HUES48 (cell line): Measurements from ENCODE around the gene SPIN1.
A peak's percentile ranks its signal among the peaks of the same experiment; 100 is the strongest.
"Not testable (repeated sequence)": the region's sequence is repeated elsewhere in the genome, so short reads cannot be mapped to it uniquely, and the experiment has no call there.

Experiments used
- H3K27ac ChIP-seq: one replicate; pipeline ENCODE4 v1.7.0; 2013; ENCODE audit warnings: low read depth, low read length, inconsistent platforms
- H3K27me3 ChIP-seq: 2 replicates; pipeline ENCODE4 v1.6.1; 2013; ENCODE audit warnings: mild to moderate bottlenecking, low read length; ENCODE audit not compliant: control insufficient read depth, insufficient read depth
- H3K36me3 ChIP-seq: 2 replicates; pipeline ENCODE4 v1.6.1; 2013; ENCODE audit warnings: low read length; ENCODE audit not compliant: control insufficient read depth, insufficient read depth
- H3K4me1 ChIP-seq: 2 replicates; pipeline ENCODE4 v1.6.1; 2013; ENCODE audit warnings: mild to moderate bottlenecking, low read length; ENCODE audit not compliant: control insufficient read depth, insufficient read depth
- H3K4me3 ChIP-seq: 2 replicates; pipeline ENCODE4 v1.5.1; 2013; ENCODE audit warnings: mild to moderate bottlenecking, low read depth, low read length
- H3K9ac ChIP-seq: 2 replicates; pipeline ENCODE4 v1.6.1; 2013; ENCODE audit warnings: mild to moderate bottlenecking, low read depth, low read length, moderate library complexity
- H3K9me3 ChIP-seq: 2 replicates; pipeline ENCODE4 v1.6.1; 2013; ENCODE audit warnings: low read length; ENCODE audit not compliant: control insufficient read depth, insufficient read depth

The SPIN1 gene

GRCh38 chr9:88364706-88365105 is 23.5 kb upstream of the SPIN1 start:
- H3K36me3 ChIP-seq: no peaks in the 10 kb centered on the region
- H3K9ac ChIP-seq: no peak overlapping the region
- no peaks in the 10 kb centered on the region for H3K27me3 ChIP-seq
- no peak overlapping the region for H3K27ac ChIP-seq
- no peak overlapping the region for H3K4me3 ChIP-seq
- H3K4me1 ChIP-seq: no peaks in the 10 kb centered on the region
- no peaks in the 10 kb centered on the region; the same call in 1 of the 2 replicates for H3K9me3 ChIP-seq

DNA sequence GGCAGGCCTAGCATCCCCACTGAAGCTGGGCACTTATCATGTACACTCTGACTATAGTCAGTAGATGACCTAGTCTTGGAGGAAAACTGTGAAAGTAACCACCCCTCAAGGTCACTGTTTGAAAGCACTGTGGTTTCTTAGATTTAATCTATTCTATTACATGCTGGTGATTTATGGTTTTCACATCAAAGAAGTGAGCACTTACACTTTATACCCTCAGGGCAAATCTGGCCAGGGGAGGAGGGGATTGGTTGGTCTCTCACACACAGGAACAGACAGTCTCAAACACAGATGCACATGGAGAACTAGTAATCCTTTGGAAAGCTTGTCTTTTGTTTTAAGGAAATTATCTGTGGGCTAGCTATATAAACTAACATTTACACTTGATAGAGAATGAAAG is 17.9 kb upstream of the SPIN1 start:
- Histone ChIP-seq H3K4me3 (no peak overlapping the region), H3K4me1 (no peaks in the 10 kb centered on the region), H3K27ac (no peak overlapping the region), H3K36me3 (no peaks in the 10 kb centered on the region), H3K9ac (no peak overlapping the region), H3K9me3 (no peaks in the 10 kb centered on the region; the same call in 1 of the 2 replicates), H3K27me3 (no peaks in the 10 kb centered on the region)

- Histone ChIP-seq H3K27ac (no peak overlapping the region), H3K4me3 (no peak overlapping the region), H3K9me3 (no peaks in the 10 kb centered on the region; the same call in 1 of the 2 replicates), H3K36me3 (no peaks in the 10 kb centered on the region), H3K27me3 (no peaks in the 10 kb centered on the region), H3K4me1 (no peaks in the 10 kb centered on the region), H3K9ac (no peak overlapping the region)
Measured at GRCh38 chr9:88372103-88372654, 16.1 kb upstream of the SPIN1 start.

- Histone ChIP-seq H3K9me3 (no peaks in the 10 kb centered on the region; the same call in 1 of the 2 replicates), H3K9ac (no peak overlapping the region), H3K4me1 (peaks cover 4% of the 10 kb centered on the region), H3K36me3 (no peaks in the 10 kb centered on the region), H3K27me3 (no peaks in the 10 kb centered on the region), H3K4me3 (no peak overlapping the region), H3K27ac (no peak overlapping the region)
Measured at GRCh38 chr9:88373045-88373444, 15.2 kb upstream of the SPIN1 start.

GRCh38 chr9:88378317-88378716 is 9.9 kb upstream of the SPIN1 start:
- Histone ChIP-seq H3K27me3 (no peaks in the 10 kb centered on the region), H3K4me1 (peaks cover 23% of the 10 kb centered on the region)

DNA sequence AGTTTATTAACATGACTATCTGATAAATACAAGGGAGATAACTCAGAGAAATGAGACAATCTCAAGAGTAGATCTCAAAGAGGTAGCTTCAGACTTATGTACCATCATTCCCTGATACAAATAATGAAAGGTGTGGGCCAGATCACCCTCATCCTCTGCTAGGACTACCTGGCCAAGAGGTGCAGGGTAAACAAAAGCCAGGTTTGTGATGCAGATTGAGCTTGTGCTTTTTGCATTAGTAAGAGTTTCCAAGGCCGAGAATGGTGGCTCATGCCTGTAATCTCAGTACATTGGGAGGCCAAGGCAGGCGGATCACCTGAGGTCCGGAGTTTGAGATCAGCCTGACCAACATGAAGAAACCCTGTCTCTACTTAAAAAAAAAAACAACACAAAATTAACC is 8.9 kb upstream of the SPIN1 start:
- 0 out of 2 replicates have a peak overlapping the region, but pooled peaks have one; percentile 0 for H3K9ac ChIP-seq
- no peaks in the 10 kb centered on the region for H3K36me3 ChIP-seq
- H3K9me3 ChIP-seq: no peaks in the 10 kb centered on the region; the same call in 1 of the 2 replicates
- H3K27me3 ChIP-seq: no peaks in the 10 kb centered on the region
- H3K27ac ChIP-seq: peak overlapping the region; percentile 47
- no peak overlapping the region for H3K4me3 ChIP-seq
- H3K4me1 ChIP-seq: peaks cover 23% of the 10 kb centered on the region

More at GRCh38 chr9:88378317-88378716, 9.9 kb upstream of the SPIN1 start:
- no peak overlapping the region for H3K9ac ChIP-seq
- no peak overlapping the region for H3K4me3 ChIP-seq
- H3K36me3 ChIP-seq: no peaks in the 10 kb centered on the region
- no peaks in the 10 kb centered on the region; the same call in 1 of the 2 replicates for H3K9me3 ChIP-seq
- no peak overlapping the region for H3K27ac ChIP-seq

DNA sequence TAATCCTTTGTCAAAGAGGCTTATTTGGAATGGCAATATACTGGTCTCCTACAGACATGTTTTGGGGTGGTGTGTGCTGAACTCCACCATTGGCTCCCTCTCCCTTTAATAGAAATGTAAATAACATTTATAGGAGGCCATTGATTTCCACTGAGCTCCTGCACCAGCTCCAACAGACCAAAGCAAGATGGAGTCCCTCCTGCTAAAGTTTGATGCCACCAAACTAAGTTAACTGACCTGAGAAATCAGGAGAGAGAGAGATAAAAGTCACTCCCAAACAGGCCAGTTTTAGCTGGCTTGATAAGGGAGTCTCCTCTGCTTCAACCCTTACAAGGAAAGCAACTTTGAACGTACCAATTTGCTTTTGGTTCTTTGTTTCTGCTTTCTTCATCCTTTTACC is 8.1 kb upstream of the SPIN1 start:
- Histone ChIP-seq H3K36me3 (no peaks in the 10 kb centered on the region), H3K9me3 (no peaks in the 10 kb centered on the region; the same call in 1 of the 2 replicates), H3K4me3 (no peak overlapping the region), H3K27ac (peak overlapping the region; percentile 64), H3K9ac (peak overlapping the region; percentile 59; the same call in 1 of the 2 replicates), H3K4me1 (peaks cover 23% of the 10 kb centered on the region), H3K27me3 (no peaks in the 10 kb centered on the region)

GRCh38 chr9:88381322-88381721 is 6.9 kb upstream of the SPIN1 start:
- H3K36me3 ChIP-seq, H3K9ac ChIP-seq, H3K4me3 ChIP-seq, H3K27me3 ChIP-seq, H3K9me3 ChIP-seq, H3K27ac ChIP-seq: not testable (repeated sequence)
- peaks cover 23% of the 10 kb centered on the region for H3K4me1 ChIP-seq

DNA sequence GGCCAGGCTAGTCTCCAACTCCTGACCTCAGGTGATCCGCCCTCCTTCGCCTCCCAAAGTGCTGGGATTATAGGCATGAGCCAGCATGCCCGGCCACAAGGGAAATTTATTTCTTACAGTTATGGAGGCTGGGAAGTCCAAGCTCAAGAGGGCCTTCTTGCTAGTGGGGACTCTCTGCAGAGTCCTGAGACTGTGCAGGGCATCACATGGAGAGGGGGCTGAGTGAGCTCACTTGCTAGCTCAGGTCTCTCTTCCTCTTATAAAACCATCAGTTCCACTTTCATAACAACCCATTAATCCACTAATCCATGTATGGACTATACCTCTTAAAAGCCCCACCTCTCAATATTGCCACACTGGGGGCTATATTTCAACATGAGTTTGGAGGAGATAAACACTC is 5.1 kb upstream of the SPIN1 start:
- Histone ChIP-seq H3K4me1 (peaks cover 24% of the 10 kb centered on the region), H3K4me3 (no peak overlapping the region), H3K9me3 (no peaks in the 10 kb centered on the region), H3K27me3 (no peaks in the 10 kb centered on the region), H3K9ac (no peak overlapping the region), H3K36me3 (0 out of 2 replicates have a peak, but pooled peaks cover 2% of the 10 kb centered on the region), H3K27ac (no peak overlapping the region)

DNA sequence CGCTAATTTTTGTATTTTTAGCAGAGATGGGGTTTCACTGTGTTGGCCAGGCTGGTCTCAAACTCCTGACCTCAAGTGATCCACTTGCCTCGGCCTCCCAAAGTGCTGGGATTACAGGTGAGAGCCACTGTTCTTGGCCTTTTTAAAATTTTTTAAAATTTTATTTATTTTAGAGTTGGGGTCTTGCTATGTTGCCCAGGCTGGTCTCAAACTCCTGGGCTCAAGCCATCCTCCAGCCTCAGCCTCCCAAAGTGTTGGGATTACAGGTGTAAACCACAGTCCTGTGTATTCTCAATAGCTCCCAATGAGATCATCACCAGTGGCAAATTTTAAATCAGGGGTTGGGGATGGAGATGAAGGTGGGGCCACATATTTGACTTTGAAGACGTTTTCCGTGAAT is 2.1 kb upstream of the SPIN1 start:
- not testable (repeated sequence) for H3K9me3 ChIP-seq, H3K27ac ChIP-seq, H3K27me3 ChIP-seq, H3K4me3 ChIP-seq, H3K9ac ChIP-seq, H3K36me3 ChIP-seq
- H3K4me1 ChIP-seq: peaks cover 23% of the 10 kb centered on the region

GRCh38 chr9:88387036-88387551 is 1.1 kb upstream of the SPIN1 start:
- Histone ChIP-seq H3K27ac (peak overlapping the region; percentile 90), H3K9ac (peak overlapping the region; percentile 92)

More at GRCh38 chr9:88387036-88387551, 1.1 kb upstream of the SPIN1 start:
- no peaks in the 10 kb centered on the region for H3K9me3 ChIP-seq
- peaks cover 9% of the 10 kb centered on the region for H3K36me3 ChIP-seq
- H3K27me3 ChIP-seq: no peaks in the 10 kb centered on the region
- H3K4me3 ChIP-seq: peak overlapping the region; percentile 100
- peaks cover 31% of the 10 kb centered on the region for H3K4me1 ChIP-seq
